SK-N-MC (cell line): Measurements from ENCODE around the gene XPO6.

Experiments
- DNase-seq: peaks from one replicate; pipeline ENCODE4 v3.0.0-alpha.2; 2011; ENCODE audit warnings: low read depth, low spot score
- H3K27ac ChIP-seq: fragments of 200-600 bp; sonication (generic); 2 replicates; pipeline ENCODE4 v1.5.1; 2016; ENCODE audit warnings: mixed run types
- H3K36me3 ChIP-seq: fragments of 200-600 bp; sonication (generic); 2 replicates; pipeline ENCODE4 v1.6.1; 2017; ENCODE audit warnings: antibody characterized with exemption, low read length, mixed read lengths; ENCODE audit not compliant: insufficient read depth
- H3K4me3 ChIP-seq: fragments of 200-600 bp; sonication (generic); 2 replicates; pipeline ENCODE4 v1.5.1; 2016
- H3K9ac ChIP-seq: fragments of 200-600 bp; sonication (generic); 2 replicates; pipeline ENCODE4 v1.8.0; 2017; ENCODE audit warnings: mixed run types, mixed read lengths; ENCODE audit not compliant: insufficient read length
- H3K9me3 ChIP-seq: fragments of 200-600 bp; sonication (generic); 2 replicates; pipeline ENCODE4 v1.6.1; 2017; ENCODE audit warnings: low read depth, mild to moderate bottlenecking, antibody characterized with exemption, low read length, moderate library complexity, mixed read lengths
- EZH2 ChIP-seq: fragments of 200-600 bp; sonication (generic); IDR thresholded peaks from one replicate; pipeline ENCODE4 v1.6.1; 2017; ENCODE audit warnings: antibody characterized with exemption
- FOXP2 ChIP-seq: optimal IDR thresholded peaks from 2 replicates; pipeline ENCODE3; 2011; ENCODE audit warnings: mild to moderate bottlenecking, moderate library complexity; ENCODE audit not compliant: insufficient read depth; ENCODE audit errors: extremely low read length, control extremely low read depth
- POLR2AphosphoS5 ChIP-seq: IDR thresholded peaks from 2 replicates; pipeline ENCODE4 v1.6.1; 2012; ENCODE audit warnings: mild to moderate bottlenecking, low read depth, low read length, borderline replicate concordance

XPO6 gene

GRCh38 chr16:28087140-28087660, 124.6 kb downstream of the XPO6 start:
- H3K4me3 ChIP-seq, result no peak overlapping the region
- no peak for TF ChIP-seq EZH2
- no peaks in the 10 kb centered on the region for H3K9me3 ChIP-seq
- no peak overlapping the region for H3K9ac ChIP-seq
- no peak overlapping the region for H3K27ac ChIP-seq
- no peaks in the 10 kb centered on the region for H3K36me3 ChIP-seq
- no peak for DNase-seq

- H3K9me3 ChIP-seq, result no peaks in the 10 kb centered on the region
- no peak overlapping the region for H3K4me3 ChIP-seq
- DNase-seq, result no peak
- no peak overlapping the region for H3K27ac ChIP-seq
- no peak for TF ChIP-seq POLR2AphosphoS5
- TF ChIP-seq FOXP2, result no peak
- TF ChIP-seq EZH2, result no peak
- H3K9ac ChIP-seq, result no peak overlapping the region
- H3K36me3 ChIP-seq, result no peaks in the 10 kb centered on the region
These were observed 125.3 kb downstream of the XPO6 start for GRCh38 chr16:28086186-28087139.

GRCh38 chr16:28085389-28086171, 126.2 kb downstream of the XPO6 start:
- no peak for TF ChIP-seq POLR2AphosphoS5
- TF ChIP-seq FOXP2, result no peak
- no peak for TF ChIP-seq EZH2
- Histone ChIP-seq H3K9ac (no peak overlapping the region), H3K27ac (no peak overlapping the region), H3K36me3 (no peaks in the 10 kb centered on the region), H3K4me3 (no peak overlapping the region), H3K9me3 (no peaks in the 10 kb centered on the region)
- DNase-seq, result no peak

GRCh38 chr16:28084209-28084608, 127.6 kb downstream of the XPO6 start:
- Histone ChIP-seq H3K4me3 (no peak overlapping the region), H3K9me3 (no peaks in the 10 kb centered on the region), H3K9ac (no peak overlapping the region), H3K36me3 (no peaks in the 10 kb centered on the region), H3K27ac (no peak overlapping the region)
- DNase-seq, result no peak
- no peak for TF ChIP-seq POLR2AphosphoS5
- TF ChIP-seq FOXP2, result no peak

- H3K9me3 ChIP-seq, result no peaks in the 10 kb centered on the region
- H3K4me3 ChIP-seq, result no peak overlapping the region
- no peak overlapping the region for H3K9ac ChIP-seq
- H3K27ac ChIP-seq, result no peak overlapping the region
- H3K36me3 ChIP-seq, result no peaks in the 10 kb centered on the region
- TF ChIP-seq POLR2AphosphoS5 (no peak), EZH2 (no peak), FOXP2 (no peak)
- no peak for DNase-seq
These were observed 129.1 kb downstream of the XPO6 start for GRCh38 chr16:28082624-28083023.

- TF ChIP-seq POLR2AphosphoS5 (no peak), EZH2 (no peak), FOXP2 (no peak)
- DNase-seq, result no peak
- H3K9ac ChIP-seq, result no peak overlapping the region
- H3K27ac ChIP-seq, result no peak overlapping the region
- H3K4me3 ChIP-seq, result no peak overlapping the region
- H3K36me3 ChIP-seq, result no peaks in the 10 kb centered on the region
- no peaks in the 10 kb centered on the region for H3K9me3 ChIP-seq
These were observed 130.3 kb downstream of the XPO6 start for GRCh38 chr16:28081391-28081968.

- no peak overlapping the region for H3K27ac ChIP-seq
- no peak overlapping the region for H3K9ac ChIP-seq
- no peak for DNase-seq
- no peak overlapping the region for H3K4me3 ChIP-seq
- no peaks in the 10 kb centered on the region for H3K9me3 ChIP-seq
- TF ChIP-seq FOXP2 (no peak), POLR2AphosphoS5 (no peak), EZH2 (no peak)
- H3K36me3 ChIP-seq, result no peaks in the 10 kb centered on the region
These were observed 133.5 kb downstream of the XPO6 start for GRCh38 chr16:28078261-28078660.

GRCh38 chr16:28073836-28074235, 137.9 kb downstream of the XPO6 start:
- Histone ChIP-seq H3K27ac (no peak overlapping the region), H3K9ac (no peak overlapping the region), H3K9me3 (no peaks in the 10 kb centered on the region), H3K4me3 (no peak overlapping the region), H3K36me3 (no peaks in the 10 kb centered on the region)
- no peak for TF ChIP-seq FOXP2
- TF ChIP-seq EZH2, result no peak
- no peak for TF ChIP-seq POLR2AphosphoS5
- no peak for DNase-seq
